ENCODE data around the gene SLC8A1. TPM values are rescaled to one million over a fixed set of nuclear protein-coding genes. Genes with fewer than 3 reads are reported as not detected.
A peak's percentile ranks its signal among the peaks of the same experiment; 100 is the strongest.

Gene SLC8A1
- 1 to 10 TPM; 2.3 to 4.9 (median 3.3) TPM for total RNA-seq
- under 1 TPM; 0.20 to 0.39 (median 0.27) TPM for polyA plus RNA-seq
- long read RNA-seq, donor 1, result 0 reads
- long read RNA-seq, donor 2, result 0 reads

DNA sequence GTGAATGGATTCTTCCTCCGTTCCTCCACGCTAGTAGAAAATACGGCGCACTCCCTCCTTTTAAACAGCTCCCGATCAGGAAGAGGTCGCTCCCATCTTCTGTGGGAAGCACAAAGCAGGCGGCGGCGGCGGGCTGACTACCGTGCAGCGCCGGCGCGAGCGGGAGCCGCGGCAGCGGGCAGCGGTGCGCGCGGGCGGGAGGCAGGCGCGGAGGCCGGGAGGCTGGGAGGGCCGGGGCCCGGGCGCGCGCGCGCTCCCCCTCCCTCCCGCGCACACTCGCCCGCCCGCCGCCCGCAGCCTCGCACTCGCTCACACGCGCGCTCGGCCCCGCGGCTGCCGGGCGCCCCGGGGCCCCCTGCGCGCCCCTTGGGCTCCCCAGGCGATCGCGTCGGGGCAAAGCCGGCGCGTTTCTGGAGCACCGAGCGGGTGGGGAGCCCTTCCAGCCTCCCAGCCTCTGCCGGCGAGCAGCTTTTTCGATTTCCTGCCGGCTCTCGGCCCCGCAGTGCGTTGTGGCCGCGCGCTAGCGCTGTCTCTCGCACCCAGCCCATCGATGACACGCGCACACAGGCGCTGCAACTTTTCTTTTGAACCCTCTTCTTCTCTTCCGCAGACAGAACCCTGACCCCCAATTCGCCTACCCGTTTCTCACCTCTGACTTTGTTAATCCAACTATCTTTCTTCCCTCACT, at the start of gene SLC8A1:
SLC8A1 (minus strand) TSS at position 173 of the 688 bp plus-strand sequence.
- H3K4me3 ChIP-seq, result peak within 1 kb of the TSS; percentile 64
- TF ChIP-seq CTCF (IDR thresholded peaks at IDR 0.05), result no peak
- DNase-seq (peak; percentile 41 to 51), ATAC-seq (peak; percentile 46 to 61 (median 51))
- no peaks in the 10 kb centered on the region for H3K36me3 ChIP-seq (ENCODE audit: insufficient read depth in 1 of 2, low read depth in 1 of 2)
- 4 to 10% (median 9%) methylated on average over 35 to 82 of the region's 82 CpGs for WGBS, 3 donors
- intact Hi-C loops (cut with DNase I), result no loop called here
- no peaks in the 10 kb centered on the region for H3K9me3 ChIP-seq
- H3K4me1 ChIP-seq, result no peaks in the 10 kb centered on the region
- H3K27ac ChIP-seq, result no peak within 1 kb of the TSS
- peaks cover 0 to 34% (median 1%) of the 10 kb centered on the region in 3 donors for H3K27me3 ChIP-seq (ENCODE audit: insufficient read depth in 3 of 3, low read length in 2 of 3)

DNA sequence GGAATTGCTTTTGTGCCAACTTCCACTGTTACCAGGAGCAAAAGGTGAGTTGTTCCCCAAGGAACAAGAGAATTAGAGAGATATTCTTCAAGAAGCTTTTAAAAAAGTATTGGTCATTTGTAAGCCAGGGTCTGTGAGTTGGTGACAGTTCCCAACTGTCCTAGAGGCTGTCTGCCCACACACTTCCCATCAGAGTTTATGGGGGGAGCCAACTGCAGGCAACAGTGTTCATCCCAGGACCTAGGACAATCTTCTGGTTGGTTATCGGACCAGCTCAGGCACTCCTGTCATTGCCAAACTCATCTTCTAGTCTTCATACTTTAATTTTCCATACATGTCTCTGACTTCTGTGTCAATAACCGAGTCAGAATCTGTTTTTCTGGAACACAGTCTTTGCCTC, 47.5 kb upstream of the SLC8A1 start:
- no peaks in the 10 kb centered on the region for H3K36me3 ChIP-seq (ENCODE audit: insufficient read depth in 1 of 2, low read depth in 1 of 2)
- 86 to 94% (median 90%) methylated on average over 2 of the region's 2 CpGs for WGBS, 3 donors
- ATAC-seq, result no peak
- intact Hi-C loops (cut with DNase I), result no loop called here
- H3K4me1 ChIP-seq, result no peaks in the 10 kb centered on the region
- H3K9me3 ChIP-seq, result no peaks in the 10 kb centered on the region
- no peak overlapping the region for H3K27ac ChIP-seq
- H3K27me3 ChIP-seq (ENCODE audit: insufficient read depth in 3 of 3, low read length in 2 of 3), result no peaks in the 10 kb centered on the region
- no peak for TF ChIP-seq CTCF (IDR thresholded peaks at IDR 0.05)
- H3K4me3 ChIP-seq, result no peak overlapping the region
- DNase-seq, result no peak

DNA sequence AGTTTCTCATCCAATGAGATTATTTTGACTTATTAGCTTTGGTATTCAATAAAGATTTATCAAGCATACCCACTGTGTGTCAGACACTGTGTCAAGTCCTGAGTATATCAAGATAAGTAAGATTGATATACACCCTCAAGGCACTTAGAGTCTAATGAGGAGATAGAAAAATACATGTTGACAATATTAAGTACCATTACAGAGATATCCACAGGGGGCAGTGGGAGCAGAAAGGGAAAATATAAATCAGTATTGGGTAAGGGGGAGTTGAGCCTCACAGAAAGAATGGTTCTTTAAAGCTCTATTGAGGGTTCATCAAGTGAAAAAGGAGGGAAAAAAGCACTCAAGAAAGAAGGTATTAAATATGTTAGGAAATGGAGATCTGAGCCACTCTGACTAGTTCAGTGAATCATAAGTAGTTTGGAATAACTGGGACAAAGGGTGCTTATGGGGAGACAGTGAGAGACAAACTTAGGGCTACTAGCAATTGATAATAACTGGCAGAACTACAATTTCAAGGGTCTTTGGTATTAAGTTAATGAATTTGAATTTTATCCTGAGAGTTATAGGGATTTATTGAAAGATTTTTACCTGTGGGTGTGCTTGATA, 45.5 kb upstream of the SLC8A1 start:
- Histone ChIP-seq H3K9me3 (no peaks in the 10 kb centered on the region), H3K27ac (no peak overlapping the region)
- no peak for ATAC-seq

DNA sequence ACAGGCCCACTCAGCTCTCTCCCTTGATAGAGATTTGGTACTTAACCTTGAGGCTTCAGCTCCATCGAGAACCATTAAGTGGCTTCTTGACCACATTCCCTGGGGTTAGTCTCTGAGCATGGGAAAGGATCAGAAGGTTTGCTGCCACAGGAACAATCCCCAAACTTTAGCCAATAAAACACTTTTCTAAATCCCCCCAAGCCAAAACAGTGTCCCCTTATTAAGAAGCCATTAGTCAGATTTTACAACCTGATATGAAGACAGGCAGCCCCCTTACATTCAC, 37.7 kb upstream of the SLC8A1 start:
- Histone ChIP-seq H3K27ac (no peak overlapping the region), H3K4me3 (peak overlapping the region; percentile 58), H3K36me3 (ENCODE audit: insufficient read depth in 1 of 2, low read depth in 1 of 2) (no peaks in the 10 kb centered on the region), H3K4me1 (peaks cover 6% of the 10 kb centered on the region), H3K9me3 (no peaks in the 10 kb centered on the region), H3K27me3 (ENCODE audit: insufficient read depth in 3 of 3, low read length in 2 of 3) (no peaks in the 10 kb centered on the region)
- intact Hi-C loops (cut with DNase I), result loop anchor here in 1 of 2 donors (2.0 kb wide), 1 partner anchor 65 kb away; no protein-coding TSS in a partner anchor
- ATAC-seq (peak in 1 of 4 donors; percentile 15), DNase-seq (no peak)
- WGBS, 3 donors, result 33 to 63% (median 39%) methylated on average over 1 of the region's 1 CpG
- TF ChIP-seq CTCF (IDR thresholded peaks at IDR 0.05), result no peak

More for the DNA sequence above, 45.5 kb upstream of the SLC8A1 start:
- TF ChIP-seq CTCF (IDR thresholded peaks at IDR 0.05), result no peak
- H3K4me1 ChIP-seq, result no peaks in the 10 kb centered on the region
- DNase-seq, result no peak
- H3K36me3 ChIP-seq (ENCODE audit: insufficient read depth in 1 of 2, low read depth in 1 of 2), result no peaks in the 10 kb centered on the region
- intact Hi-C loops (cut with DNase I), result no loop called here
- no peaks in the 10 kb centered on the region for H3K27me3 ChIP-seq (ENCODE audit: insufficient read depth in 3 of 3, low read length in 2 of 3)
- no peak overlapping the region for H3K4me3 ChIP-seq

All from psoas muscle (tissue), 8 donors.